ENCODE measurements around the gene RFTN2. TPM values are rescaled to one million over a fixed set of nuclear protein-coding genes. Genes with fewer than 3 reads are reported as not detected.

Gene RFTN2
- total and polyA plus RNA-seq, 2 donors (not counting 3 experiments of a cell fraction or from before 2014, with no cell fraction given), result 5.0 to 8.0 TPM

GRCh38 chr2:197675711-197676188 lies 363 bp upstream of the RFTN2 start:
- no peaks in the 10 kb centered on the region for H4K20me1 ChIP-seq (replicated peaks; ENCODE audit: control insufficient read depth, extremely low read depth, insufficient read depth, low read length)
- peak overlapping the region; percentile 84 for H2AFZ ChIP-seq (ENCODE audit: low read depth, low read length)
- ChIA-PET CTCF (interaction anchor here (0.6 to 2.6 kb wide), 6 partner anchors 26 to 620 kb away, joined by 3 to 10 read pairs (median 3); partner anchors contain the start of gene MARS2), POLR2A (interaction anchor here (0.8 to 0.9 kb wide), 2 partner anchors 29 to 176 kb away, joined by 4 to 12 read pairs; partner anchors contain the start of genes HSPD1, HSPE1 and MARS2)
- FAIRE-seq, result peak; percentile 44
- H3K4me3 ChIP-seq (replicated peaks in 1 of 3; ENCODE audit: insufficient read depth in 1 of 3, low read depth in 1 of 3, low read length in 3 of 3), result peak overlapping the region; percentile 57 to 99 (median 98)
- H3K4me1 ChIP-seq (ENCODE audit: control insufficient read depth, extremely low read depth, insufficient read depth, low read length), result peaks cover 28% of the 10 kb centered on the region
- peak; percentile 88 for DNase-seq (ENCODE audit: low read depth, low spot score)
- peak overlapping the region; percentile 95 for H3K9ac ChIP-seq (replicated peaks; ENCODE audit: extremely low read depth, insufficient read depth, low read length)
- H3K4me2 ChIP-seq (ENCODE audit: insufficient read depth, low read length), result peak overlapping the region; percentile 100
- no peaks in the 10 kb centered on the region for H3K79me2 ChIP-seq (ENCODE audit: control insufficient read depth, insufficient read depth, low read length)
- H3K9me1 ChIP-seq (replicated peaks; ENCODE audit: control insufficient read depth, extremely low read depth, insufficient read depth, low read length), result no peaks in the 10 kb centered on the region
- intact Hi-C loops (cut with micrococcal nuclease), result loop anchor here (1.0 to 5.0 kb wide), 3 partner anchors 32 to 175 kb away; partner anchors contain the start of gene HSPE1
- H3K27ac ChIP-seq (ENCODE audit: insufficient read depth, low read depth, low read length), result peak overlapping the region; percentile 78
- H3K9me3 ChIP-seq (replicated peaks; ENCODE audit: control insufficient read depth, insufficient read depth, low read length), result no peaks in the 10 kb centered on the region
- no peaks in the 10 kb centered on the region for H3K36me3 ChIP-seq (ENCODE audit: control insufficient read depth in 2 of 2, extremely low read depth in 1 of 2, insufficient read depth in 2 of 2, low read length in 2 of 2)
- TF ChIP-seq CTCF (IDR thresholded peaks at IDR 0.05; ENCODE audit: extremely low read depth in 1 of 2, insufficient read depth in 1 of 2, low read depth in 1 of 2, low read length in 2 of 2) (no peak), POLR2A (IDR thresholded peaks at IDR 0.05; ENCODE audit: low read depth, low read length) (peak; percentile 35)
- dilution Hi-C loops (cut with MboI; ENCODE audit: extremely low pct_ligation_motif_present, low sequenced_read_pairs), result no loop called here
- H3K27me3 ChIP-seq (ENCODE audit: control insufficient read depth in 2 of 2, insufficient read depth in 2 of 2, low read length in 2 of 2), result no peaks in the 10 kb centered on the region
- no TSS peak for BruUV-seq (replicated peaks)

- H3K9me1 ChIP-seq (replicated peaks; ENCODE audit: control insufficient read depth, extremely low read depth, insufficient read depth, low read length), result no peaks in the 10 kb centered on the region
- peak overlapping the region; percentile 57 to 99 (median 98) for H3K4me3 ChIP-seq (replicated peaks in 1 of 3; ENCODE audit: insufficient read depth in 1 of 3, low read depth in 1 of 3, low read length in 3 of 3)
- DNase-seq (ENCODE audit: low read depth, low spot score) (peak; percentile 68), FAIRE-seq (peak; percentile 35)
- no TSS peak for BruUV-seq (replicated peaks)
- peak overlapping the region; percentile 95 for H3K9ac ChIP-seq (replicated peaks; ENCODE audit: extremely low read depth, insufficient read depth, low read length)
- no peaks in the 10 kb centered on the region for H3K36me3 ChIP-seq (ENCODE audit: control insufficient read depth in 2 of 2, extremely low read depth in 1 of 2, insufficient read depth in 2 of 2, low read length in 2 of 2)
- peak overlapping the region; percentile 78 for H3K27ac ChIP-seq (ENCODE audit: insufficient read depth, low read depth, low read length)
- H3K27me3 ChIP-seq (ENCODE audit: control insufficient read depth in 2 of 2, insufficient read depth in 2 of 2, low read length in 2 of 2), result no peaks in the 10 kb centered on the region
- H3K9me3 ChIP-seq (replicated peaks; ENCODE audit: control insufficient read depth, insufficient read depth, low read length), result no peaks in the 10 kb centered on the region
- ChIA-PET POLR2A (no interaction called here), CTCF (interaction anchor here (0.7 to 2.6 kb wide), 4 partner anchors 31 to 622 kb away, joined by 3 to 10 read pairs (median 4); partner anchors contain the start of gene MARS2)
- no peaks in the 10 kb centered on the region for H4K20me1 ChIP-seq (replicated peaks; ENCODE audit: control insufficient read depth, extremely low read depth, insufficient read depth, low read length)
- intact Hi-C loops (cut with micrococcal nuclease) (loop anchor here (1.0 kb wide), 1 partner anchor 159 kb away; no protein-coding TSS in a partner anchor), dilution Hi-C loops (cut with MboI; ENCODE audit: extremely low pct_ligation_motif_present, low sequenced_read_pairs) (no loop called here)
- H3K4me2 ChIP-seq (ENCODE audit: insufficient read depth, low read length), result peak overlapping the region; percentile 100
- H3K79me2 ChIP-seq (ENCODE audit: control insufficient read depth, insufficient read depth, low read length), result no peaks in the 10 kb centered on the region
- peak overlapping the region; percentile 84 for H2AFZ ChIP-seq (ENCODE audit: low read depth, low read length)
- TF ChIP-seq EZH2 (IDR thresholded peaks at IDR 0.05; ENCODE audit: borderline replicate concordance, low read depth, low read length, severe bottlenecking), result no peak
- peaks cover 28% of the 10 kb centered on the region for H3K4me1 ChIP-seq (ENCODE audit: control insufficient read depth, extremely low read depth, insufficient read depth, low read length)
Measured at GRCh38 chr2:197674591-197674990, 796 bp downstream of the RFTN2 start.

Measured in endothelial cell of umbilical vein (primary cell).